ENCODE measurements around the gene SMIM32.

GRCh38 chr5:136230176-136230575 is 37.2 kb upstream of the SMIM32 start:
- TF ChIP-seq CTCF (IDR thresholded peaks at IDR 0.05), result no peak
- no peak for TF ChIP-seq POLR2AphosphoS5 (IDR thresholded peaks at IDR 0.05)
- TF ChIP-seq POLR2A (IDR thresholded peaks at IDR 0.05), result no peak

Measured in upper lobe of left lung (tissue), 4 donors.